ENCODE measurements around the gene PSD2.

The PSD2 gene

GRCh38 chr5:139872052-139872766, 76.6 kb downstream of the PSD2 start:
- Histone ChIP-seq H3K36me3 (ENCODE audit: control insufficient read depth, insufficient read depth, low read length) (no peaks in the 10 kb centered on the region), H3K4me2 (ENCODE audit: low read length) (no peak overlapping the region), H3K4me3 (ENCODE audit: low read depth, low read length) (no peak overlapping the region), H3K79me2 (peaks cover 6% of the 10 kb centered on the region), H3K4me1 (no peaks in the 10 kb centered on the region), H3K9ac (no peak overlapping the region), H3K27ac (no peak overlapping the region), H3K9me3 (ENCODE audit: control insufficient read depth, low read length) (no peaks in the 10 kb centered on the region), H3K27me3 (ENCODE audit: control insufficient read depth, insufficient read depth, low read length) (peaks cover 4% of the 10 kb centered on the region), H2AFZ (no peak overlapping the region)
- TF ChIP-seq CTCF (IDR thresholded peaks at IDR 0.05), result peak; percentile 6

GRCh38 chr5:139872851-139873794, 77.5 kb downstream of the PSD2 start:
- no peak overlapping the region for H3K4me2 ChIP-seq (ENCODE audit: low read length)
- H3K9me3 ChIP-seq (ENCODE audit: control insufficient read depth, low read length), result no peaks in the 10 kb centered on the region
- H3K36me3 ChIP-seq (ENCODE audit: control insufficient read depth, insufficient read depth, low read length), result no peaks in the 10 kb centered on the region
- H3K27ac ChIP-seq, result no peak overlapping the region
- H2AFZ ChIP-seq, result no peak overlapping the region
- H3K79me2 ChIP-seq, result peaks cover 6% of the 10 kb centered on the region
- no peak overlapping the region for H3K4me3 ChIP-seq (ENCODE audit: low read depth, low read length)
- H3K4me1 ChIP-seq, result peaks cover 3% of the 10 kb centered on the region
- no peak overlapping the region for H3K9ac ChIP-seq
- H3K27me3 ChIP-seq (ENCODE audit: control insufficient read depth, insufficient read depth, low read length), result peaks cover 4% of the 10 kb centered on the region
- no peak for TF ChIP-seq CTCF (IDR thresholded peaks at IDR 0.05)

- no peak overlapping the region for H2AFZ ChIP-seq
- H3K36me3 ChIP-seq (ENCODE audit: control insufficient read depth, insufficient read depth, low read length), result no peaks in the 10 kb centered on the region
- no peak for TF ChIP-seq CTCF (IDR thresholded peaks at IDR 0.05)
- H3K27ac ChIP-seq, result no peak overlapping the region
- H3K4me1 ChIP-seq, result peaks cover 24% of the 10 kb centered on the region
- H3K79me2 ChIP-seq, result peaks cover 5% of the 10 kb centered on the region
- no peak overlapping the region for H3K4me2 ChIP-seq (ENCODE audit: low read length)
- no peak overlapping the region for H3K4me3 ChIP-seq (ENCODE audit: low read depth, low read length)
- H3K9ac ChIP-seq, result no peak overlapping the region
- H3K9me3 ChIP-seq (ENCODE audit: control insufficient read depth, low read length), result no peaks in the 10 kb centered on the region
- H3K27me3 ChIP-seq (ENCODE audit: control insufficient read depth, insufficient read depth, low read length), result peaks cover under 1% of the 10 kb centered on the region
Observed at GRCh38 chr5:139875957-139876356, 80.3 kb downstream of the PSD2 start.

- H3K27ac ChIP-seq, result no peak overlapping the region
- H3K4me2 ChIP-seq (ENCODE audit: low read length), result no peak overlapping the region
- H3K36me3 ChIP-seq (ENCODE audit: control insufficient read depth, insufficient read depth, low read length), result no peaks in the 10 kb centered on the region
- no peaks in the 10 kb centered on the region for H3K27me3 ChIP-seq (ENCODE audit: control insufficient read depth, insufficient read depth, low read length)
- peaks cover 34% of the 10 kb centered on the region for H3K4me1 ChIP-seq
- no peaks in the 10 kb centered on the region for H3K9me3 ChIP-seq (ENCODE audit: control insufficient read depth, low read length)
- peaks cover 3% of the 10 kb centered on the region for H3K79me2 ChIP-seq
- H3K4me3 ChIP-seq (ENCODE audit: low read depth, low read length), result no peak overlapping the region
- TF ChIP-seq CTCF (IDR thresholded peaks at IDR 0.05), result no peak
- H2AFZ ChIP-seq, result no peak overlapping the region
- no peak overlapping the region for H3K9ac ChIP-seq
Observed at GRCh38 chr5:139877129-139877597, 81.6 kb downstream of the PSD2 start.

All from parathyroid adenoma (tissue), 2 donors.